Common myeloid progenitor, CD34-positive (primary cell): ENCODE measurements around the gene PRDX6.

ENCODE experiments used
- CTCF ChIA-PET: fragments of 350-600 bp; sonication (Branson Sonifier 250); formaldehyde crosslinking; loops from one replicate; lab custom pipeline; 2021; ENCODE audit warnings: antibody characterized with exemption; lab: Charles Lee
- POLR2A ChIA-PET: fragments of 350-600 bp; sonication (Branson Sonifier 250); formaldehyde crosslinking; loops from one replicate; lab custom pipeline; 2021; ENCODE audit warnings: antibody characterized with exemption; lab: Charles Lee
- DNase-seq, 3 donors: peaks; one replicate each; pipeline versions ENCODE4 v3.0.0 to v3.0.0-alpha.2; 2013
- H3K27ac ChIP-seq, 2 experiments: 1 replicate in 1 of 2; 2 replicates in 1 of 2; pipeline ENCODE4 v1.7.0; 2013; ENCODE audit warnings: inconsistent platforms in 2 of 2, low read length in 2 of 2, mild to moderate bottlenecking in 2 of 2, low read depth in 1 of 2, moderate library complexity in 1 of 2; ENCODE audit not compliant: severe bottlenecking in 2 of 2, insufficient read depth in 1 of 2, poor library complexity in 1 of 2
- H3K27me3 ChIP-seq, 5 experiments: replicated peaks in 2 of 5; 1 replicate in 3 of 5; 2 replicates in 2 of 5; pipeline versions ENCODE4 v1.6.1 to v1.7.0; 2013; ENCODE audit warnings: low read length in 4 of 5, mild to moderate bottlenecking in 2 of 5, moderate library complexity in 2 of 5, inconsistent platforms in 1 of 5; ENCODE audit not compliant: insufficient read depth in 5 of 5, control insufficient read depth in 4 of 5
- H3K36me3 ChIP-seq, 4 experiments: 1 replicate in 2 of 4; 2 replicates in 2 of 4; pipeline versions ENCODE4 v1.6.1 to v1.7.0; 2013; ENCODE audit warnings: low read length in 3 of 4, control low read depth in 1 of 4, mild to moderate bottlenecking in 1 of 4; ENCODE audit not compliant: control insufficient read depth in 4 of 4, insufficient read depth in 4 of 4
- H3K4me1 ChIP-seq, 4 experiments: 1 replicate in 3 of 4; 2 replicates in 1 of 4; pipeline versions ENCODE4 v1.6.1 to v1.7.1; 2013; ENCODE audit warnings: low read length in 3 of 4, mild to moderate bottlenecking in 3 of 4, control low read depth in 1 of 4, inconsistent platforms in 1 of 4, moderate library complexity in 1 of 4; ENCODE audit not compliant: control insufficient read depth in 4 of 4, insufficient read depth in 4 of 4; ENCODE audit errors: control extremely low read depth in 1 of 4
- H3K4me3 ChIP-seq, 7 experiments: 1 replicate in 4 of 7; 2 replicates in 3 of 7; pipeline versions ENCODE4 v1.5.1 to v1.7.0; 2013; ENCODE audit warnings: mild to moderate bottlenecking in 7 of 7, low read length in 6 of 7, moderate library complexity in 6 of 7, inconsistent platforms in 2 of 7, low read depth in 2 of 7, control low read depth in 1 of 7; ENCODE audit not compliant: insufficient read depth in 4 of 7, control insufficient read depth in 1 of 7; ENCODE audit errors: extremely low read depth in 1 of 7
- H3K9me3 ChIP-seq, 5 experiments: 1 replicate in 4 of 5; 2 replicates in 1 of 5; pipeline versions ENCODE4 v1.6.1 to v1.7.1; 2013; ENCODE audit warnings: low read length in 4 of 5, mild to moderate bottlenecking in 2 of 5, inconsistent platforms in 1 of 5, low read depth in 1 of 5, moderate library complexity in 1 of 5; ENCODE audit not compliant: control insufficient read depth in 4 of 5, insufficient read depth in 2 of 5; ENCODE audit errors: control extremely low read depth in 1 of 5
- WGBS: methylation state at CpG from one replicate; pipeline ENCODE4 v1.1.5; 2013; ENCODE audit not compliant: insufficient coverage; 5-methylcytosine and 5-hydroxymethylcytosine counted together

The PRDX6 gene

DNA sequence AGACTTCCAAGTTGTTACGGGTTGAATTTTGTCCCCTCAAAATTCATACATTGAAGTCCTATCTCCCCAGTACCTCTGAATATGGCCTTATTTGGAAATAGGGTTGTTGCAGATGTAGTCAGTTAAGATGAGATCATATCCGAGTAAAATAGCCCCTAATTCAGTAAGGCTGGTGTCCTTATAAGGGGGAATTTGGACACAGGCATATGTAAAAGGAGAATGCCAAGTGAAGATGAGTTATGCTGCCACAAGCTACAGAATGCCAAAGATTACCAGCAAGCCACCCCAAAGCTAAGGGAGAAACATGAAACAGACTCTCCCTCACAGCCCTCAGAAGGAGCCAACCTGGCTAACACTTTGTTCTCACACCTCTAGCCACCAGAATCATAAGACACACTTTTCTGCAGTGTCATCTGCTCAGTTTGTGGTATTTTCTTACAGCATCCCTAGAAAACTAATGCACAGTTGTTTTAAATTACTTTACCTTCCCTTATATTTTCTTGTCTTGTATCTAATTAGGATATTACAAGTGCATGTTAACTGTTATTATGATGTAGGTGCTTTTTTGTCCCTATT is 43.3 kb upstream of the PRDX6 start:
- POLR2A ChIA-PET, result no interaction called here
- no peaks in the 10 kb centered on the region for H3K36me3 ChIP-seq
- H3K4me1 ChIP-seq, result peaks cover 11 to 24% (median 16%) of the 10 kb centered on the region in 4 experiments
- no peak for DNase-seq
- H3K27me3 ChIP-seq, result no peaks in the 10 kb centered on the region
- H3K4me3 ChIP-seq, result no peak overlapping the region
- no peaks in the 10 kb centered on the region for H3K9me3 ChIP-seq
- H3K27ac ChIP-seq, result no peak overlapping the region
- WGBS, result 100% methylated on average over 2 of the region's 2 CpGs
- CTCF ChIA-PET, result interaction anchor here (1.0 to 1.3 kb wide), 2 partner anchors 44 to 404 kb away, joined by 3 read pairs; no protein-coding TSS in a partner anchor

- Histone ChIP-seq H3K9me3 (no peaks in the 10 kb centered on the region), H3K27ac (no peak overlapping the region), H3K27me3 (no peaks in the 10 kb centered on the region), H3K4me3 (no peak overlapping the region), H3K4me1 (no peaks in the 10 kb centered on the region), H3K36me3 (no peaks in the 10 kb centered on the region)
- POLR2A ChIA-PET, result no interaction called here
- DNase-seq, result no peak
- WGBS, result 100% methylated on average over 2 of the region's 5 CpGs
- CTCF ChIA-PET, result interaction anchor here (1.0 kb wide), 1 partner anchor 39 kb away, joined by 3 read pairs; no protein-coding TSS in a partner anchor
These were observed 40.2 kb upstream of the PRDX6 start for GRCh38 chr1:173436841-173437428.

- CTCF ChIA-PET, result interaction anchor here (0.7 to 1.7 kb wide), 5 partner anchors 9 to 780 kb away, joined by 3 to 4 read pairs (median 3); no protein-coding TSS in a partner anchor
These were observed 38.5 kb upstream of the PRDX6 start for GRCh38 chr1:173438675-173439074.

GRCh38 chr1:173440430-173440829 is 36.7 kb upstream of the PRDX6 start:
- Histone ChIP-seq H3K27ac (no peak overlapping the region), H3K36me3 (no peaks in the 10 kb centered on the region), H3K9me3 (peaks cover 0 to 13% (median 3%) of the 10 kb centered on the region in 5 experiments), H3K27me3 (no peaks in the 10 kb centered on the region), H3K4me1 (no peaks in the 10 kb centered on the region), H3K4me3 (no peak overlapping the region)
- no peak for DNase-seq
- no CpG with 5 or more reads among the region's 1 CpG for WGBS
- CTCF ChIA-PET, result interaction anchor here (1.7 kb wide), 1 partner anchor 26 kb away, joined by 4 read pairs; no protein-coding TSS in a partner anchor
- POLR2A ChIA-PET, result interaction anchor here (0.7 kb wide), 1 partner anchor 842 kb away, joined by 5 read pairs; no protein-coding TSS in a partner anchor

More at GRCh38 chr1:173438675-173439074, 38.5 kb upstream of the PRDX6 start:
- Histone ChIP-seq H3K27me3 (no peaks in the 10 kb centered on the region), H3K4me1 (no peaks in the 10 kb centered on the region), H3K36me3 (no peaks in the 10 kb centered on the region), H3K27ac (no peak overlapping the region), H3K9me3 (peaks cover 0 to 3% (median 0%) of the 10 kb centered on the region in 5 experiments), H3K4me3 (no peak overlapping the region)
- no peak for DNase-seq
- POLR2A ChIA-PET, result interaction anchor here (0.6 kb wide), 1 partner anchor 233 kb away, joined by 3 read pairs; no protein-coding TSS in a partner anchor
- WGBS, result 100% methylated on average over 2 of the region's 2 CpGs

- peaks cover 2 to 38% (median 15%) of the 10 kb centered on the region in 5 experiments for H3K9me3 ChIP-seq
- no peak overlapping the region for H3K27ac ChIP-seq
- peaks cover 0 to 9% (median 4%) of the 10 kb centered on the region in 4 experiments for H3K36me3 ChIP-seq
- ChIA-PET POLR2A (no interaction called here), CTCF (no interaction called here)
- 100% methylated on average over 1 of the region's 1 CpG for WGBS
- no peak overlapping the region for H3K4me3 ChIP-seq
- no peaks in the 10 kb centered on the region for H3K27me3 ChIP-seq
- no peak for DNase-seq
- no peaks in the 10 kb centered on the region for H3K4me1 ChIP-seq
These were observed 32.4 kb upstream of the PRDX6 start for GRCh38 chr1:173444757-173445156.

- Histone ChIP-seq H3K27ac (no peak overlapping the region), H3K36me3 (peaks cover 0 to 9% (median 4%) of the 10 kb centered on the region in 4 experiments), H3K9me3 (peaks cover 2 to 38% (median 15%) of the 10 kb centered on the region in 5 experiments), H3K4me3 (no peak overlapping the region), H3K4me1 (no peaks in the 10 kb centered on the region), H3K27me3 (no peaks in the 10 kb centered on the region)
- POLR2A ChIA-PET, result no interaction called here
- WGBS, result 100% methylated on average over 1 of the region's 2 CpGs
- no peak for DNase-seq
- CTCF ChIA-PET, result no interaction called here
These were observed 32.0 kb upstream of the PRDX6 start for GRCh38 chr1:173445164-173445563.

DNA sequence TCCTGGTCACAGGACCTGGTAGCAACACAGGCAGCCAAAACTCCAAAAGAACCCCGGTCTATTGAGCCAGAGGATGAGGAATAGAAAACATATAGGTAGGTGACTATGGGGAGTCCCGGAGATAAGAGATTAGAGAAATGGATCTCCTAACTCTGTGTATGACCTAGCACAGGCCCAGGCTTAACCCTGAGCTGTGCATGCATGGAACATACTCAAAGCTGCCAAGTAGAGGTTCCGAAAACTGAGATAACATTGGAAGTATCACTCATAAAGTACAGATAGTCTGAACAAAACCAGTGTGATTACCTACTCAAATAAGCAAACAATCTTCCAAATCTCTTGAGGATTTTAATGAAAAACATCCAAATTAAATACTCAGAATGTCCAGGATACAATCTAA is 31.5 kb upstream of the PRDX6 start:
- no peak for DNase-seq
- H3K4me1 ChIP-seq, result no peaks in the 10 kb centered on the region
- ChIA-PET POLR2A (no interaction called here), CTCF (no interaction called here)
- H3K9me3 ChIP-seq, result peaks cover 2 to 38% (median 15%) of the 10 kb centered on the region in 5 experiments
- H3K4me3 ChIP-seq, result no peak overlapping the region
- WGBS, result 100% methylated on average over 2 of the region's 3 CpGs
- peaks cover 0 to 9% (median 4%) of the 10 kb centered on the region in 4 experiments for H3K36me3 ChIP-seq
- H3K27ac ChIP-seq, result no peak overlapping the region
- no peaks in the 10 kb centered on the region for H3K27me3 ChIP-seq
